HEK293 (cell line): Measurements from ENCODE around the gene CLK4.

ENCODE experiments used
- ZBTB7A ChIP-seq: fragments of 450-650 bp; formaldehyde crosslinking; IDR thresholded peaks from 2 replicates; pipeline ENCODE4 v1.5.1; 2016; ENCODE audit warnings: low read depth, missing biosample characterization, missing genetic modification characterization
- ZNF510 ChIP-seq: fragments of 450-650 bp; formaldehyde crosslinking; IDR thresholded peaks from 2 replicates; pipeline ENCODE4 v1.5.1; 2018; ENCODE audit warnings: mild to moderate bottlenecking, missing genetic modification characterization, missing biosample characterization; ENCODE audit not compliant: insufficient replicate concordance
- ZNF747 ChIP-seq: fragments of 450-650 bp; formaldehyde crosslinking; IDR thresholded peaks from 2 replicates; pipeline ENCODE4 v1.5.1; 2016; ENCODE audit warnings: missing biosample characterization, missing genetic modification characterization
- TF ChIP-seq, protein P1 (sequence below): fragments of 450-650 bp; formaldehyde crosslinking; IDR thresholded peaks from 2 replicates; pipeline ENCODE4 v1.5.1; 2016; ENCODE audit warnings: missing biosample characterization, missing genetic modification characterization
- TF ChIP-seq, protein P2 (sequence below): fragments of 450-650 bp; formaldehyde crosslinking; IDR thresholded peaks from 2 replicates; pipeline ENCODE4 v1.5.1; 2016; ENCODE audit warnings: missing biosample characterization, missing genetic modification characterization

DNA sequence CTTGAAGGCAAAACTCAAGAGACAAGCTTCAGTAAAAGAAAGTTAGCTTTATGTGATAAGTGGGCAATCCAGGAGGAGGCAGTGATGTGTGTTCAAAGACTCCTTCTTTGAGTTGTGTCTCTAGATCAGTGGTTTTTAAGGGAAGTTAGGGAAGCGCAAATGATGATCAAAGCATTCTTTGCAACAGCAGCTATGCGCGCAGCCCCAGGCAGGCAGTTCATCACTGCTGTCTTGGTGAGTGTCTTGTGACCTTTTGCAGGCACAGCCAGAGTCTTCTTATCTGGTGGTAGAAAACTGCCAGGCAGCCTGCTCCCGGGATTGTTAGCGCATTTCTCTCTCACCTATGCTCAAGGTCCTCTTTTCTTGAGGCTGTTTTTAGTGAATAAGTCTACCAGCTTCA, 40.3 kb upstream of the CLK4 start:
- TF ChIP-seq ZNF747 (tag by site-specific recombination) (no peak), ZBTB7A (tag by site-specific recombination) (no peak), ZNF510 (tag by site-specific recombination) (no peak)
- TF ChIP-seq, protein P1, sequence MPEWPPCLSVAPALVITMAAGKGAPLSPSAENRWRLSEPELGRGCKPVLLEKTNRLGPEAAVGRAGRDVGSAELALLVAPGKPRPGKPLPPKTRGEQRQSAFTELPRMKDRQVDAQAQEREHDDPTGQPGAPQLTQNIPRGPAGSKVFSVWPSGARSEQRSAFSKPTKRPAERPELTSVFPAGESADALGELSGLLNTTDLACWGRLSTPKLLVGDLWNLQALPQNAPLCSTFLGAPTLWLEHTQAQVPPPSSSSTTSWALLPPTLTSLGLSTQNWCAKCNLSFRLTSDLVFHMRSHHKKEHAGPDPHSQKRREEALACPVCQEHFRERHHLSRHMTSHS (tag by site-specific recombination): no peak
- TF ChIP-seq, protein P2, sequence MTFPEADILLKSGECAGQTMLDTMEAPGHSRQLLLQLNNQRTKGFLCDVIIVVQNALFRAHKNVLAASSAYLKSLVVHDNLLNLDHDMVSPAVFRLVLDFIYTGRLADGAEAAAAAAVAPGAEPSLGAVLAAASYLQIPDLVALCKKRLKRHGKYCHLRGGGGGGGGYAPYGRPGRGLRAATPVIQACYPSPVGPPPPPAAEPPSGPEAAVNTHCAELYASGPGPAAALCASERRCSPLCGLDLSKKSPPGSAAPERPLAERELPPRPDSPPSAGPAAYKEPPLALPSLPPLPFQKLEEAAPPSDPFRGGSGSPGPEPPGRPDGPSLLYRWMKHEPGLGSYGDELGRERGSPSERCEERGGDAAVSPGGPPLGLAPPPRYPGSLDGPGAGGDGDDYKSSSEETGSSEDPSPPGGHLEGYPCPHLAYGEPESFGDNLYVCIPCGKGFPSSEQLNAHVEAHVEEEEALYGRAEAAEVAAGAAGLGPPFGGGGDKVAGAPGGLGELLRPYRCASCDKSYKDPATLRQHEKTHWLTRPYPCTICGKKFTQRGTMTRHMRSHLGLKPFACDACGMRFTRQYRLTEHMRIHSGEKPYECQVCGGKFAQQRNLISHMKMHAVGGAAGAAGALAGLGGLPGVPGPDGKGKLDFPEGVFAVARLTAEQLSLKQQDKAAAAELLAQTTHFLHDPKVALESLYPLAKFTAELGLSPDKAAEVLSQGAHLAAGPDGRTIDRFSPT (tag by site-specific recombination): no peak
